IMR-90 (cell line): ENCODE results near the gene TMEM179. TPM values are rescaled to one million over a fixed set of nuclear protein-coding genes. Genes with fewer than 3 reads are reported as not detected.

Experiments
- ATAC-seq: fragments of 200-7000 bp; cut with Tn5 transposase; 2 replicates; pipeline ENCODE4 v1.9.1; 2020; ENCODE audit warnings: low read depth, mild to moderate bottlenecking, moderate library complexity
- BruUV-seq: library from RNA; stranded (reverse); fragments of 400-500 nt; replicated peaks from 2 replicates; lab custom pipeline; 2021; lab: Mats Ljungman, UMichigan
- CTCF ChIA-PET: fragments of 300-600 bp; formaldehyde crosslinking; extraction: SDS; loops from one replicate; lab custom pipeline; 2021; ENCODE audit warnings: antibody characterized with exemption; lab: Yijun Ruan, JAX
- POLR2A ChIA-PET: fragments of 300-600 bp; sonication (Branson Sonifier 250); formaldehyde crosslinking; loops from one replicate; lab custom pipeline; 2022; ENCODE audit warnings: antibody characterized with exemption; ENCODE audit not compliant: unreplicated experiment; lab: Charles Lee
- DNase-seq: peaks from one replicate; pipeline ENCODE4 v3.0.0; 2013
- H2AFZ ChIP-seq: replicated peaks from 2 replicates; pipeline ENCODE3; 2013; ENCODE audit warnings: low read length, mild to moderate bottlenecking; ENCODE audit not compliant: poor library complexity
- H2AK5ac ChIP-seq: 2 replicates; pipeline ENCODE4 v1.6.1; 2013; ENCODE audit warnings: low read depth, low read length, inconsistent platforms
- H2AK9ac ChIP-seq: replicated peaks from 2 replicates; pipeline ENCODE3; 2013; ENCODE audit warnings: mild to moderate bottlenecking, low read depth, low read length, moderate library complexity; ENCODE audit not compliant: poor library complexity
- H2BK120ac ChIP-seq: 2 replicates; pipeline ENCODE4 v1.6.1; 2013; ENCODE audit warnings: low read depth, low read length, inconsistent platforms
- H2BK15ac ChIP-seq: 3 replicates; pipeline ENCODE4 v1.6.1; 2013; ENCODE audit warnings: low read depth, low read length, inconsistent platforms
- H2BK20ac ChIP-seq: 2 replicates; pipeline ENCODE4 v1.6.1; 2013; ENCODE audit warnings: low read depth, mild to moderate bottlenecking, inconsistent platforms, low read length, moderate library complexity
- H2BK5ac ChIP-seq: 2 replicates; pipeline ENCODE4 v1.6.1; 2013; ENCODE audit warnings: mild to moderate bottlenecking, low read depth, low read length, inconsistent platforms; ENCODE audit not compliant: poor library complexity, severe bottlenecking
- H3K14ac ChIP-seq: replicated peaks from 2 replicates; pipeline ENCODE4 v1.6.1; 2013; ENCODE audit warnings: low read depth, low read length, inconsistent platforms
- H3K18ac ChIP-seq: 2 replicates; pipeline ENCODE4 v1.6.1; 2013; ENCODE audit warnings: low read depth, low read length, control low read depth
- H3K23ac ChIP-seq: 2 replicates; pipeline ENCODE4 v1.6.1; 2013; ENCODE audit warnings: low read depth, low read length, inconsistent platforms
- H3K27ac ChIP-seq: 2 replicates; pipeline ENCODE4 v1.5.1; 2013; ENCODE audit warnings: mild to moderate bottlenecking, control low read depth, low read length; ENCODE audit not compliant: insufficient read depth
- H3K27me3 ChIP-seq: 2 replicates; pipeline ENCODE4 v1.6.1; 2013; ENCODE audit warnings: low read length; ENCODE audit not compliant: control insufficient read depth, insufficient read depth
- H3K36me3 ChIP-seq: 2 replicates; pipeline ENCODE4 v1.6.1; 2013; ENCODE audit warnings: low read length, mixed read lengths; ENCODE audit not compliant: control insufficient read depth, insufficient read depth
- H3K4ac ChIP-seq: 2 replicates; pipeline ENCODE4 v1.6.1; 2013; ENCODE audit warnings: low read depth, low read length, inconsistent platforms
- H3K4me1 ChIP-seq: 2 replicates; pipeline ENCODE4 v1.6.1; 2013; ENCODE audit warnings: low read length, mixed read lengths; ENCODE audit not compliant: control insufficient read depth, insufficient read depth
- H3K4me2 ChIP-seq: 2 replicates; pipeline ENCODE4 v1.6.1; 2013; ENCODE audit warnings: low read depth, mild to moderate bottlenecking, control low read depth, low read length, moderate library complexity
- H3K4me3 ChIP-seq: 2 replicates; pipeline ENCODE4 v1.5.1; 2013; ENCODE audit warnings: low read depth, mild to moderate bottlenecking, control low read depth, low read length, moderate library complexity; ENCODE audit not compliant: insufficient read depth
- H3K56ac ChIP-seq: 2 replicates; pipeline ENCODE4 v1.6.1; 2013; ENCODE audit warnings: low read length, inconsistent platforms; ENCODE audit not compliant: insufficient read depth; ENCODE audit errors: extremely low read depth
- H3K79me1 ChIP-seq, 2 experiments: 2 replicates each; pipeline ENCODE4 v1.6.1; 2013; ENCODE audit warnings: low read length in 2 of 2, inconsistent platforms in 1 of 2, low read depth in 1 of 2
- H3K9ac ChIP-seq: 2 replicates; pipeline ENCODE4 v1.6.1; 2013; ENCODE audit warnings: low read depth, low read length, control low read depth
- H3K9me1 ChIP-seq: 2 replicates; pipeline ENCODE4 v1.6.1; 2013; ENCODE audit warnings: low read length, inconsistent platforms; ENCODE audit not compliant: insufficient read depth
- H3K9me3 ChIP-seq: 2 replicates; pipeline ENCODE4 v1.6.1; 2013; ENCODE audit warnings: low read length; ENCODE audit not compliant: control insufficient read depth, insufficient read depth
- H4K20me1 ChIP-seq: 2 replicates; pipeline ENCODE4 v1.6.1; 2013; ENCODE audit warnings: low read length, inconsistent platforms; ENCODE audit not compliant: insufficient read depth
- H4K5ac ChIP-seq: 2 replicates; pipeline ENCODE4 v1.6.1; 2013; ENCODE audit warnings: mild to moderate bottlenecking, low read depth, low read length, control low read depth
- H4K8ac ChIP-seq, 2 experiments: 2 replicates each; pipeline ENCODE4 v1.6.1; 2013; ENCODE audit warnings: low read depth in 2 of 2, low read length in 2 of 2, control low read depth in 1 of 2, inconsistent platforms in 1 of 2
- H4K91ac ChIP-seq: 2 replicates; pipeline ENCODE4 v1.6.1; 2013; ENCODE audit warnings: low read depth, low read length, inconsistent platforms; ENCODE audit not compliant: insufficient read depth
- BHLHE40 ChIP-seq: fragments of 150-350 bp; IDR thresholded peaks from 2 replicates; pipeline ENCODE4 v1.6.1; 2016; ENCODE audit warnings: mild to moderate bottlenecking, low read depth, low read length
- CEBPB ChIP-seq: IDR thresholded peaks from 2 replicates; pipeline ENCODE4 v1.6.1; 2012; ENCODE audit warnings: low read depth, low read length, improper control_type of control experiment
- CHD1 ChIP-seq: IDR thresholded peaks from 2 replicates; pipeline ENCODE4 v1.6.1; 2012; ENCODE audit warnings: low read depth, low read length, improper control_type of control experiment
- MAFK ChIP-seq: IDR thresholded peaks from 2 replicates; pipeline ENCODE4 v1.6.1; 2012; ENCODE audit warnings: low read depth, low read length, improper control_type of control experiment
- MAZ ChIP-seq: IDR thresholded peaks from 2 replicates; pipeline ENCODE4 v1.6.1; 2012; ENCODE audit warnings: low read depth, mild to moderate bottlenecking, low read length, improper control_type of control experiment, moderate library complexity, borderline replicate concordance
- MXI1 ChIP-seq: IDR thresholded peaks from 2 replicates; pipeline ENCODE4 v1.6.1; 2012; ENCODE audit warnings: low read depth, mild to moderate bottlenecking, low read length, moderate library complexity, borderline replicate concordance
- NFE2L2 ChIP-seq: fragments of 150-350 bp; IDR thresholded peaks from 2 replicates; pipeline ENCODE4 v1.6.1; 2016; ENCODE audit warnings: low read depth, mild to moderate bottlenecking, low read length
- POLR2A ChIP-seq: IDR thresholded peaks from 2 replicates; pipeline ENCODE4 v1.6.1; 2012; ENCODE audit warnings: mild to moderate bottlenecking, low read depth, low read length
- RAD21 ChIP-seq: IDR thresholded peaks from 2 replicates; pipeline ENCODE4 v1.6.1; 2012; ENCODE audit warnings: low read length, improper control_type of control experiment
- RCOR1 ChIP-seq: IDR thresholded peaks from 2 replicates; pipeline ENCODE4 v1.6.1; 2012; ENCODE audit warnings: mild to moderate bottlenecking, low read length, improper control_type of control experiment; ENCODE audit not compliant: insufficient replicate concordance
- SMC3 ChIP-seq: fragments of 150-350 bp; IDR thresholded peaks from 2 replicates; pipeline ENCODE4 v1.6.1; 2016; ENCODE audit warnings: low read depth, mild to moderate bottlenecking, antibody characterized with exemption, low read length, moderate library complexity
- WGBS, 2 experiments: methylation state at CpG; one replicate each; pipeline versions ENCODE4 v1.1.5 to v1.1.7; 2013; ENCODE audit warnings: missing lambda C conversion rate in 2 of 2; ENCODE audit not compliant: insufficient read length in 1 of 2; ENCODE audit errors: extremely low coverage in 2 of 2; 5-methylcytosine and 5-hydroxymethylcytosine counted together
- dilution Hi-C: fragments of 300-500 bp; cut with HindIII; formaldehyde crosslinking; loops from one replicate; pipeline ENCODE4 v1.14.3; 2018; ENCODE audit warnings: low sequenced_read_pairs; ENCODE audit not compliant: unreplicated experiment
- in situ Hi-C: fragments of 300-500 bp; cut with MboI; formaldehyde crosslinking; loops from 3 replicates; pipeline ENCODE4 v1.14.3; 2019; ENCODE audit warnings: low sequenced_read_pairs, inconsistent platforms, mixed read lengths
- intact Hi-C: fragments of 100-400 bp; cut with micrococcal nuclease; formaldehyde crosslinking; loops from 2 replicates; pipeline ENCODE4 v1.10.0; 2022
- polyA plus RNA-seq, 3 experiments: library from polyadenylated mRNA; depleted of rRNA; stranded (reverse); fragments of >200 nt; gene quantifications; 2 replicates each; pipeline ENCODE4 v1.2.3, GENCODE V29; 2012; ENCODE audit warnings: low replicate concordance in 1 of 3
- total RNA-seq: library from RNA; depleted of rRNA; stranded (reverse); fragments of >200 nt; gene quantifications from 2 replicates; pipeline ENCODE4 v1.2.3, GENCODE V29; 2012
- TF ChIP-seq, protein P1 (sequence below): conservative IDR thresholded peaks from 2 replicates; pipeline ENCODE4 v1.5.1; 2012; ENCODE audit warnings: mild to moderate bottlenecking, low read depth, low read length, improper control_type of control experiment
- TF ChIP-seq, protein P2 (sequence below): fragments of 150-350 bp; IDR thresholded peaks from 2 replicates; pipeline ENCODE4 v1.6.1; 2017; ENCODE audit warnings: mild to moderate bottlenecking, antibody characterized with exemption, low read length, low read depth
- TF ChIP-seq, protein P3 (sequence below): fragments of 150-350 bp; IDR thresholded peaks from 2 replicates; pipeline ENCODE4 v1.6.1; 2016; ENCODE audit warnings: low read depth, mild to moderate bottlenecking, low read length, moderate library complexity, borderline replicate concordance

TMEM179 gene
- total and polyA plus RNA-seq, 2 of the 4 experiments (the other 2 are of a cell fraction), result not detected

DNA sequence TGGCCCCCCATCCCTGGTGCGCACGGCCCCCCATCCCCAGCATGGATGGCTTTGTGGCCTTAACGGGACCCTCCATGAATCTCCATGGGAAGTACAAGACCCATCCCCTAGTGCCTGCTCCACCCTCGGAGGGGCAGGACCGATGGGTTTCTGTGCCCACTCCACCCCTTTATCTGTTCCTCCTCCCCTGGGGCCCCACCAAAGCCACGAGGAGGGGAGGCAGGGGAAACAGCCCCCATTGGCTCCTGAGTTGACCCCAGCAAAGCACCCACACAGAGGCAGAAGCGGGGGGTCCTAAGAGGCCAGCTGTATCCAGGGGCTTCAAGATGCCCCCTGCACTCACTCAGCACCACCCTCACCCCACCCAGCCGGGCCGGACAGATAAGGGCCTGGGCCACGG is 36.1 kb upstream of the TMEM179 start:
- ChIA-PET POLR2A (no interaction called here), CTCF (interaction anchor here (0.8 kb wide), 1 partner anchor 503 kb away, joined by 3 read pairs; no protein-coding TSS in a partner anchor)
- 93% methylated on average over 3 of the region's 10 CpGs; no CpG with 5 or more reads in 1 of the 2 experiments for WGBS, 2 experiments
- no peak overlapping the region for H3K4ac ChIP-seq
- peak overlapping the region; percentile 84 for H2AFZ ChIP-seq
- H3K14ac ChIP-seq, result no peak overlapping the region
- H2BK5ac ChIP-seq, result no peak overlapping the region
- no peak overlapping the region for H4K5ac ChIP-seq
- H3K9me1 ChIP-seq, result no peaks in the 10 kb centered on the region
- DNase-seq (no peak), ATAC-seq (no peak)
- no peak overlapping the region for H3K4me3 ChIP-seq
- no peak overlapping the region for H2AK9ac ChIP-seq
- no peak overlapping the region for H3K27ac ChIP-seq
- H3K9ac ChIP-seq, result no peak overlapping the region
- H4K91ac ChIP-seq, result no peak overlapping the region
- peaks cover 25% of the 10 kb centered on the region for H3K27me3 ChIP-seq
- in situ Hi-C loops (loop anchor here (10.0 to 25.0 kb wide), 2 partner anchors 506 to 553 kb away; partner anchors contain the start of genes ASPG and KIF26A), dilution Hi-C loops (no loop called here), intact Hi-C loops (loop anchor here (1.0 kb wide), 2 partner anchors 546 to 562 kb away; no protein-coding TSS in a partner anchor)
- no peak overlapping the region for H3K18ac ChIP-seq
- H3K9me3 ChIP-seq, result peaks cover 4% of the 10 kb centered on the region
- TF ChIP-seq, protein P1, sequence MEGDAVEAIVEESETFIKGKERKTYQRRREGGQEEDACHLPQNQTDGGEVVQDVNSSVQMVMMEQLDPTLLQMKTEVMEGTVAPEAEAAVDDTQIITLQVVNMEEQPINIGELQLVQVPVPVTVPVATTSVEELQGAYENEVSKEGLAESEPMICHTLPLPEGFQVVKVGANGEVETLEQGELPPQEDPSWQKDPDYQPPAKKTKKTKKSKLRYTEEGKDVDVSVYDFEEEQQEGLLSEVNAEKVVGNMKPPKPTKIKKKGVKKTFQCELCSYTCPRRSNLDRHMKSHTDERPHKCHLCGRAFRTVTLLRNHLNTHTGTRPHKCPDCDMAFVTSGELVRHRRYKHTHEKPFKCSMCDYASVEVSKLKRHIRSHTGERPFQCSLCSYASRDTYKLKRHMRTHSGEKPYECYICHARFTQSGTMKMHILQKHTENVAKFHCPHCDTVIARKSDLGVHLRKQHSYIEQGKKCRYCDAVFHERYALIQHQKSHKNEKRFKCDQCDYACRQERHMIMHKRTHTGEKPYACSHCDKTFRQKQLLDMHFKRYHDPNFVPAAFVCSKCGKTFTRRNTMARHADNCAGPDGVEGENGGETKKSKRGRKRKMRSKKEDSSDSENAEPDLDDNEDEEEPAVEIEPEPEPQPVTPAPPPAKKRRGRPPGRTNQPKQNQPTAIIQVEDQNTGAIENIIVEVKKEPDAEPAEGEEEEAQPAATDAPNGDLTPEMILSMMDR, result no peak
- no peak for TF ChIP-seq MXI1
- no peak for TF ChIP-seq CEBPB
- no peak for TF ChIP-seq MAFK
- no peak for TF ChIP-seq BHLHE40
- TF ChIP-seq CHD1, result no peak
- TF ChIP-seq, protein P2, sequence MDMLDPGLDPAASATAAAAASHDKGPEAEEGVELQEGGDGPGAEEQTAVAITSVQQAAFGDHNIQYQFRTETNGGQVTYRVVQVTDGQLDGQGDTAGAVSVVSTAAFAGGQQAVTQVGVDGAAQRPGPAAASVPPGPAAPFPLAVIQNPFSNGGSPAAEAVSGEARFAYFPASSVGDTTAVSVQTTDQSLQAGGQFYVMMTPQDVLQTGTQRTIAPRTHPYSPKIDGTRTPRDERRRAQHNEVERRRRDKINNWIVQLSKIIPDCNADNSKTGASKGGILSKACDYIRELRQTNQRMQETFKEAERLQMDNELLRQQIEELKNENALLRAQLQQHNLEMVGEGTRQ, result no peak
- TF ChIP-seq, protein P3, sequence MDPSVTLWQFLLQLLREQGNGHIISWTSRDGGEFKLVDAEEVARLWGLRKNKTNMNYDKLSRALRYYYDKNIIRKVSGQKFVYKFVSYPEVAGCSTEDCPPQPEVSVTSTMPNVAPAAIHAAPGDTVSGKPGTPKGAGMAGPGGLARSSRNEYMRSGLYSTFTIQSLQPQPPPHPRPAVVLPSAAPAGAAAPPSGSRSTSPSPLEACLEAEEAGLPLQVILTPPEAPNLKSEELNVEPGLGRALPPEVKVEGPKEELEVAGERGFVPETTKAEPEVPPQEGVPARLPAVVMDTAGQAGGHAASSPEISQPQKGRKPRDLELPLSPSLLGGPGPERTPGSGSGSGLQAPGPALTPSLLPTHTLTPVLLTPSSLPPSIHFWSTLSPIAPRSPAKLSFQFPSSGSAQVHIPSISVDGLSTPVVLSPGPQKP, result no peak
- TF ChIP-seq POLR2A, result no peak
- no peak for TF ChIP-seq SMC3
- TF ChIP-seq RAD21, result no peak
- no peak for TF ChIP-seq MAZ
- no peak for TF ChIP-seq NFE2L2
- no peak for TF ChIP-seq RCOR1
- no peaks in the 10 kb centered on the region for H3K36me3 ChIP-seq
- H2BK120ac ChIP-seq, result no peak overlapping the region
- no peak overlapping the region for H2AK5ac ChIP-seq
- BruUV-seq, result no TSS peak
- no peaks in the 10 kb centered on the region for H3K4me1 ChIP-seq
- H2BK15ac ChIP-seq, result no peak overlapping the region
- no peak overlapping the region for H3K4me2 ChIP-seq
- H2BK20ac ChIP-seq, result no peak overlapping the region
- no peak overlapping the region for H3K56ac ChIP-seq
- H3K79me1 ChIP-seq, result no peaks in the 10 kb centered on the region
- no peaks in the 10 kb centered on the region for H4K20me1 ChIP-seq
- no peak overlapping the region for H4K8ac ChIP-seq
- H3K23ac ChIP-seq, result no peak overlapping the region
